WTC11 (cell line): ENCODE results near the gene HELZ. TPM values are rescaled to one million over a fixed set of nuclear protein-coding genes. Genes with fewer than 3 reads are reported as not detected.

ENCODE experiments used
- ATAC-seq: fragments of 200-7000 bp; cut with Tn5 transposase; 2 replicates; pipeline ENCODE4 v1.10.0; 2021; ENCODE audit warnings: mild to moderate bottlenecking, moderate library complexity
- CTCF ChIA-PET: fragments of 300-600 bp; sonication (Branson Sonifier 250); formaldehyde crosslinking; loops from one replicate; lab custom pipeline; 2021; ENCODE audit warnings: antibody characterized with exemption; lab: Charles Lee
- POLR2A ChIA-PET: fragments of 350-600 bp; sonication (Branson Sonifier 250); formaldehyde crosslinking; loops from one replicate; lab custom pipeline; 2021; ENCODE audit warnings: antibody characterized with exemption; lab: Charles Lee
- DNase-seq: peaks from one replicate; pipeline ENCODE4 v3.0.0; 2021; ENCODE audit warnings: low spot score
- H3K27ac Mint-ChIP-seq: 2 replicates; pipeline ENCODE4 v1.8.0; 2021; ENCODE audit warnings: mixed read lengths
- H3K27me3 Mint-ChIP-seq: 2 replicates; pipeline ENCODE4 v1.8.0; 2021; ENCODE audit warnings: low read depth, mild to moderate bottlenecking, moderate library complexity, mixed read lengths
- H3K36me3 Mint-ChIP-seq: 2 replicates; pipeline ENCODE4 v1.8.0; 2021; ENCODE audit warnings: mixed read lengths
- H3K4me1 Mint-ChIP-seq: 2 replicates; pipeline ENCODE4 v1.8.0; 2022; ENCODE audit warnings: mixed read lengths
- H3K4me3 Mint-ChIP-seq: 2 replicates; pipeline ENCODE4 v1.8.0; 2021; ENCODE audit warnings: mild to moderate bottlenecking, moderate library complexity, mixed read lengths
- H3K9me3 Mint-ChIP-seq: 2 replicates; pipeline ENCODE4 v1.8.0; 2021; ENCODE audit warnings: mixed read lengths
- ATF1 ChIP-seq: sonication (generic); formaldehyde crosslinking; IDR thresholded peaks from 2 replicates; pipeline ENCODE4 v1.8.1; 2023; ENCODE audit warnings: mild to moderate bottlenecking, moderate library complexity, missing genetic modification reagents
- ELF4 ChIP-seq: sonication (generic); formaldehyde crosslinking; IDR thresholded peaks from 2 replicates; pipeline ENCODE4 v1.8.1; 2022; ENCODE audit warnings: low read depth, mild to moderate bottlenecking, moderate library complexity, missing genetic modification reagents
- ERG ChIP-seq: fragments of 250-450 bp; sonication (Bioruptor Pico); IDR thresholded peaks from 2 replicates; pipeline ENCODE4 v1.8.0; 2021; ENCODE audit warnings: mild to moderate bottlenecking
- ESRRA ChIP-seq: sonication (generic); formaldehyde crosslinking; IDR thresholded peaks from 2 replicates; pipeline ENCODE4 v1.8.1; 2022; ENCODE audit warnings: mild to moderate bottlenecking, missing genetic modification reagents, borderline replicate concordance
- GTF2I ChIP-seq: fragments of 250-450 bp; sonication (Bioruptor Pico); conservative IDR thresholded peaks from 2 replicates; pipeline ENCODE4 v1.4.0; 2021; ENCODE audit warnings: mild to moderate bottlenecking
- HMGXB4 ChIP-seq: sonication (generic); formaldehyde crosslinking; IDR thresholded peaks from 2 replicates; pipeline ENCODE4 v1.8.1; 2023; ENCODE audit warnings: mild to moderate bottlenecking, moderate library complexity, missing genetic modification reagents
- IRF1 ChIP-seq: sonication (generic); formaldehyde crosslinking; IDR thresholded peaks from 2 replicates; pipeline ENCODE4 v1.8.0; 2023; ENCODE audit warnings: missing genetic modification reagents
- KAT7 ChIP-seq: sonication (generic); formaldehyde crosslinking; IDR thresholded peaks from 2 replicates; pipeline ENCODE4 v1.8.1; 2023; ENCODE audit warnings: missing genetic modification reagents, mild to moderate bottlenecking, borderline replicate concordance
- MXD4 ChIP-seq: fragments of 250-450 bp; sonication (Bioruptor Pico); IDR thresholded peaks from 2 replicates; pipeline ENCODE4 v1.8.0; 2021; ENCODE audit warnings: mild to moderate bottlenecking, moderate library complexity, borderline replicate concordance
- MYBL2 ChIP-seq: sonication (generic); formaldehyde crosslinking; IDR thresholded peaks from 2 replicates; pipeline ENCODE4 v1.8.1; 2023; ENCODE audit warnings: mild to moderate bottlenecking, moderate library complexity, missing genetic modification reagents
- NR3C1 ChIP-seq: sonication (generic); formaldehyde crosslinking; conservative IDR thresholded peaks from 2 replicates; pipeline ENCODE4 v1.8.1; 2023; ENCODE audit warnings: low read depth, mild to moderate bottlenecking, missing genetic modification reagents
- RORB ChIP-seq: fragments of 250-450 bp; sonication (Bioruptor Pico); IDR thresholded peaks from 2 replicates; pipeline ENCODE4 v1.9.0; 2021; ENCODE audit warnings: mild to moderate bottlenecking
- ZBTB21 ChIP-seq: sonication (generic); formaldehyde crosslinking; IDR thresholded peaks from 2 replicates; pipeline ENCODE4 v1.8.1; 2023; ENCODE audit warnings: mild to moderate bottlenecking, missing genetic modification reagents, borderline replicate concordance
- ZNF396 ChIP-seq: fragments of 250-450 bp; sonication (Bioruptor Pico); IDR thresholded peaks from 2 replicates; pipeline ENCODE4 v1.8.0; 2021; ENCODE audit warnings: mild to moderate bottlenecking, moderate library complexity, borderline replicate concordance
- ZNF512 ChIP-seq: sonication (generic); formaldehyde crosslinking; IDR thresholded peaks from 2 replicates; pipeline ENCODE4 v1.8.1; 2022; ENCODE audit warnings: missing genetic modification reagents, borderline replicate concordance
- total RNA-seq: library from RNA; stranded (reverse); gene quantifications from 3 replicates; pipeline ENCODE4 v1.2.3, GENCODE V29; 2021
- TF ChIP-seq, protein P1 (sequence below): fragments of 250-450 bp; sonication (Bioruptor Pico); IDR thresholded peaks from 2 replicates; pipeline ENCODE4 v1.9.0; 2021; ENCODE audit warnings: moderate library complexity, mild to moderate bottlenecking, inconsistent platforms, borderline replicate concordance

The HELZ gene
- total RNA-seq, 1 experiment from 2014 or later = 49.1 TPM

GRCh38 chr17:67136191-67137025, 108.6 kb downstream of the HELZ start (continued):
- TF ChIP-seq HMGXB4 (CRISPR knock-in tag) (no peak), NR3C1 (no peak), ESRRA (CRISPR knock-in tag) (no peak)
- TF ChIP-seq, all 79 proteins: peak for 0

DNA sequence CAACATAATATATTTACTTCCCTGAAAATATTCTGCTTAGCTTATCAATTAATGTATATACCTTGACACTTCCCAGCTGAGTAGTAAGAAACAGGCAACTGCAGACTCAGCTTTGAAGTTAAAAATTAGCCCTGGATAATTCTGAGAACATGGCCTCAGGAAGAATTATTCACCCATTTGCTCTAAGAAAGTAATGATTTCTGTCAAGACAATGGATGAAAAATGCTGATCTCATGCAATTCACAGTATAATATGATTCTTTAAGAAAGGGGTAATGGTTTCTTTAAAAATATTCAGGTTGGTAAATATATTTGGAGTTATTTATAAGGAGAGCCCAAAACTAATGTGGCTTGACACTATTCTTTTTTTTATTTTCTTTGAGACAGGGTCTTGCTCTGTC, 111.8 kb downstream of the HELZ start:
- no peak for TF ChIP-seq ZBTB21 (CRISPR knock-in tag)
- no peak for TF ChIP-seq KAT7 (CRISPR knock-in tag)
- no peak for TF ChIP-seq ELF4 (CRISPR knock-in tag)
- TF ChIP-seq ZNF512 (CRISPR knock-in tag) = no peak
- TF ChIP-seq RORB = no peak
- TF ChIP-seq MYBL2 (CRISPR knock-in tag) = no peak
- no peak for DNase-seq
- ChIA-PET CTCF (no interaction called here), POLR2A (no interaction called here)
- no peak for ATAC-seq
- Mint-ChIP-seq H3K9me3 (no peaks in the 10 kb centered on the region), H3K4me1 (no peaks in the 10 kb centered on the region), H3K4me3 (no peak overlapping the region), H3K27ac (no peak overlapping the region), H3K27me3 (no peaks in the 10 kb centered on the region), H3K36me3 (peaks cover 8% of the 10 kb centered on the region; the same call in 1 of the 2 replicates)

DNA sequence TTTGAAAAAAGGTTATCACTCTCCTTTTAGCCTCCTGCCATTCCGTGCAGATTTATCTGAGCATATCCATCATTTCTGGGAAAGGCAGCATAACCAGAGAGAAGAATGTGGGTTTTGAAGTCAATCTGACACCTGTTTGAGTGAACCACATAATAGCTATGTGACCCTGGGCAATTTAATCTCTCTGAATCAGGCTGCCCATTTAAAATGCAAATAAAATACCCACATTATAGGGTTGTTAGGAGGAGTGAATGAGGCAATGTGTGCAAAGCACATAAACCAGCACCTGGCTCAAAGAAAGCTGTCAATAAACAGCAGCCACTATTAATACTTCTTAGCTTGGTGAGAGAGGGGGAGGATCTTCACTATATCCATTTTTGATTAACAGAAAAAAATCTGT, 112.6 kb downstream of the HELZ start:
- H3K36me3 Mint-ChIP-seq = peaks cover 8% of the 10 kb centered on the region; the same call in 1 of the 2 replicates
- CTCF ChIA-PET = no interaction called here
- DNase-seq (no peak), ATAC-seq (no peak)
- POLR2A ChIA-PET = no interaction called here
- H3K4me1 Mint-ChIP-seq = no peaks in the 10 kb centered on the region
- no peak overlapping the region for H3K27ac Mint-ChIP-seq
- TF ChIP-seq MXD4 (CRISPR knock-in tag) (no peak), ZNF396 (no peak), ATF1 (CRISPR knock-in tag) (no peak), ERG (CRISPR knock-in tag) (no peak), GTF2I (CRISPR knock-in tag) (no peak), IRF1 (CRISPR knock-in tag) (no peak), ZBTB21 (CRISPR knock-in tag) (no peak)
- TF ChIP-seq, protein P1, sequence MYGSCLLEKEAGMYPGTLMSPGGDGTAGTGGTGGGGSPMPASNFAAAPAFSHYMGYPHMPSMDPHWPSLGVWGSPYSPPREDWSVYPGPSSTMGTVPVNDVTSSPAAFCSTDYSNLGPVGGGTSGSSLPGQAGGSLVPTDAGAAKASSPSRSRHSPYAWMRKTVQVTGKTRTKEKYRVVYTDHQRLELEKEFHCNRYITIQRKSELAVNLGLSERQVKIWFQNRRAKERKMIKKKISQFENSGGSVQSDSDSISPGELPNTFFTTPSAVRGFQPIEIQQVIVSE (CRISPR knock-in tag) = no peak
- no peaks in the 10 kb centered on the region for H3K27me3 Mint-ChIP-seq
- no peak overlapping the region for H3K4me3 Mint-ChIP-seq
- H3K9me3 Mint-ChIP-seq = no peaks in the 10 kb centered on the region
